ENCODE results near the gene CA4. TPM values are rescaled to one million over a fixed set of nuclear protein-coding genes. Genes with fewer than 3 reads are reported as not detected.

Gene CA4
- total and polyA plus RNA-seq, 9 of the 15 experiments (the other 6 are each of a cell fraction or from before 2014, with no cell fraction given) = 0.13 TPM; not detected in 7

GRCh38 chr17:60139438-60140285 lies 10.1 kb upstream of the CA4 start (continued):
- TF ChIP-seq MBD1 (CRISPR knock-in tag; IDR thresholded peaks at IDR 0.05) = 0 out of 2 replicates have a peak, but pooled peaks have one; percentile 80
- TF ChIP-seq SIX5 (IDR thresholded peaks at IDR 0.05; ENCODE audit: borderline replicate concordance in 1 of 2, insufficient read depth in 1 of 2, low read depth in 1 of 2, low read length in 2 of 2) = no peak
- TF ChIP-seq ZNF124 (CRISPR knock-in tag; IDR thresholded peaks at IDR 0.05) = peak; percentile 87; the same call in 1 of the 2 replicates
- TF ChIP-seq ZNF174 (CRISPR knock-in tag; IDR thresholded peaks at IDR 0.05) = no peak
- 0 out of 2 replicates have a peak, but pooled peaks have one; percentile 34 for TF ChIP-seq ZBTB26 (CRISPR knock-in tag; IDR thresholded peaks at IDR 0.05)
- TF ChIP-seq RHOXF2B (CRISPR knock-in tag; conservative IDR thresholded peaks at IDR 0.05) = no peak
- no peak for TF ChIP-seq MEIS2 (IDR thresholded peaks at IDR 0.05; ENCODE audit: partially characterized antibody)
- peak; percentile 83 for TF ChIP-seq HDAC2 (IDR thresholded peaks at IDR 0.05)
- TF ChIP-seq DPF2 (IDR thresholded peaks at IDR 0.05) = no peak
- TF ChIP-seq, protein P1, sequence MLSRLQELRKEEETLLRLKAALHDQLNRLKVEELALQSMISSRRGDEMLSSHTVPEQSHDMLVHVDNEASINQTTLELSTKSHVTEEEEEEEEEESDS (CRISPR knock-in tag; IDR thresholded peaks at IDR 0.05) = no peak
- TF ChIP-seq IRF9 (tag; IDR thresholded peaks at IDR 0.05) = no peak
- TF ChIP-seq, protein P2, sequence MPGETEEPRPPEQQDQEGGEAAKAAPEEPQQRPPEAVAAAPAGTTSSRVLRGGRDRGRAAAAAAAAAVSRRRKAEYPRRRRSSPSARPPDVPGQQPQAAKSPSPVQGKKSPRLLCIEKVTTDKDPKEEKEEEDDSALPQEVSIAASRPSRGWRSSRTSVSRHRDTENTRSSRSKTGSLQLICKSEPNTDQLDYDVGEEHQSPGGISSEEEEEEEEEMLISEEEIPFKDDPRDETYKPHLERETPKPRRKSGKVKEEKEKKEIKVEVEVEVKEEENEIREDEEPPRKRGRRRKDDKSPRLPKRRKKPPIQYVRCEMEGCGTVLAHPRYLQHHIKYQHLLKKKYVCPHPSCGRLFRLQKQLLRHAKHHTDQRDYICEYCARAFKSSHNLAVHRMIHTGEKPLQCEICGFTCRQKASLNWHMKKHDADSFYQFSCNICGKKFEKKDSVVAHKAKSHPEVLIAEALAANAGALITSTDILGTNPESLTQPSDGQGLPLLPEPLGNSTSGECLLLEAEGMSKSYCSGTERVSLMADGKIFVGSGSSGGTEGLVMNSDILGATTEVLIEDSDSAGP (CRISPR knock-in tag; IDR thresholded peaks at IDR 0.05) = no peak
- TF ChIP-seq TEAD2 (tag; IDR thresholded peaks at IDR 0.05) = no peak
- TF ChIP-seq YBX1 (IDR thresholded peaks at IDR 0.05) = no peak
- TF ChIP-seq HMG20B (CRISPR knock-in tag; IDR thresholded peaks at IDR 0.05) = no peak
- TF ChIP-seq GABPB2 (CRISPR knock-in tag; conservative IDR thresholded peaks at IDR 0.05) = no peak
- 0 out of 4 replicates have a peak, but pooled peaks of 1 of the 2 experiments have one; percentile 5 for TF ChIP-seq BCLAF1 (IDR thresholded peaks at IDR 0.05; ENCODE audit: borderline replicate concordance in 1 of 2, control insufficient read depth in 1 of 2, low read depth in 2 of 2, low read length in 1 of 2)
- TF ChIP-seq ZNF766 (CRISPR knock-in tag; conservative IDR thresholded peaks at IDR 0.05) = peak; percentile 88
- no peak for TF ChIP-seq PML (IDR thresholded peaks at IDR 0.05; ENCODE audit: low read length)
